SIG-M5 treated with dmso at 0.1 percent for 504 hours (cell line): Measurements from ENCODE around the gene GLIS1.

Experiments used
- DNase-seq: peaks from one replicate; lab custom pipeline; 2025; ENCODE audit not compliant: unreplicated experiment; lab: John Stamatoyannopoulos, UW

GLIS1 gene

GRCh38 chr1:53640701-53641075 lies 98.3 kb downstream of the GLIS1 start:
- no peak for DNase-seq

DNA sequence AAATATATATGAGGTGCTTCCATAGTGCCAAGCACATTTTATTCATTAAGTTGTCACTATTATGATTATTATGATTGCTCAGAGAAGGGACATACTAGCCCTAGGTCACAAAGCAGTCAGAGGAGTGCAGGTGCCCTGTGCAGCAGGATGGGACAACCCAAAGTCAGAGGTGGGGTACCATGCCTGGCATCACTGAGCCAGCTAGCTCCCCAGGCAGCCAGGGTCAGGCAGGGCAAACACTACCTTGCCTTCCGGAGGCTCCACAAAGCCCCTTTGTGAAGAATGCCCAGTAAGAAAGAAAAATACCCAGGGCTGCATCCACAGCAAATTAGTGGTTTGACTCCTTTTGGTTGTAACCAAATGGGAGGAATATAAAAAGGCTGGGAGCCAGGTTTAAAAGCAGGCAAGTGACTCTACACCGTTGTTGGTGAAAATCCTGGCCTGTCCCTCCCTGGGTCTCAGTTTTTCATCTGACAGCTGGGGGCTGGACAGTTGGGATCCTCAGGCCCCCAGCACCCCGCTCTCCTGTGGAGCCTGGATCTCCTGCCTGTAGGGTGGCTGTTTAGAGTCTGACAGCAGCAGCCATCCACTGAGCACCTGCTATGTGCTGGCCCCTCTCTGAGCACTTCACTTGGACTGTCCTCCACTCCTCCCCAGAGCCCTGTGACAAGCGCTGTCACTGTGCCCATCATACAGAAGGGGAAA lies 98.8 kb downstream of the GLIS1 start:
- DNase-seq = no peak

GRCh38 chr1:53639251-53639763 lies 99.7 kb downstream of the GLIS1 start:
- DNase-seq = no peak

GRCh38 chr1:53638360-53639035 lies 100.5 kb downstream of the GLIS1 start:
- no peak for DNase-seq

DNA sequence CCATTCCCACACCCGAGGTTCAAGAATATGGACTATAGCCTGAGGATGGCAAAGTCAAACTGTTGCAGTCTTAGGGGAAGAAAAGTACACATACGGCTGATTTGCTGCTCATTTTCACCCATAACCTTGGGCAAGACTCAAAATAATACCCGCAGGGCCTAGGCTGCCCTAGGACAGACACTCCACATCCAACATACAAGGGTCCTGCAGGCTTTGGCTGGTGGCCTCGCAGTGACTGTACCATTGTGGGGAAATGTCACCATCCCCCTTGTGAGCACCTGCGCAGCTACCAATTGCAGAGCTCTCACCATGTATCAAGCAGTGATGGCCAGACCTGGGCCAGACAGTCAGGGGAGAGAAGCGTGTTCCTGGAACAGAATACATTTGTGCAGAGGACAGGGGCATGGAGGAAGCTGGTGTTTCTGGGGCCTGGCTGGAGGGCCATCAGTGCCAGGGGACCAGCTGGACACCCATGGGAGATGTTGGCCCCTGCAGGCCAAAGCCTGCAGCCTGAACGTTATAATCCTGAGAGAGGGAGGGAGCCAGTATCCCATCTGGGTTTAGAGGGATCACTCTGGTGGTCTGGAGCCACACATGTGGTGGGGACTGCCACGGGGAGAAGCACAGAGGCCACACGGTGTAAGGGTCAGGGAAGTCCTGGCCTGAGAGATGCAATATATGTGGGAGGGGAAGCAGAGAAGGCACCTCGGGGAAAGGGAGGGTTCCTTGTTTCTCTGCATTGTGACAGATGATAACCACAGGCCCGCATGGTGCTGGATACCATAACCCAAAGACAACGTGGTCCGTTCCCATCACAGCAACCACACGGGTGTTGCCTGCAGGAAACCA lies 101.2 kb downstream of the GLIS1 start:
- no peak for DNase-seq

- no peak for DNase-seq
These were observed 102.3 kb downstream of the GLIS1 start for GRCh38 chr1:53636621-53637171.

DNA sequence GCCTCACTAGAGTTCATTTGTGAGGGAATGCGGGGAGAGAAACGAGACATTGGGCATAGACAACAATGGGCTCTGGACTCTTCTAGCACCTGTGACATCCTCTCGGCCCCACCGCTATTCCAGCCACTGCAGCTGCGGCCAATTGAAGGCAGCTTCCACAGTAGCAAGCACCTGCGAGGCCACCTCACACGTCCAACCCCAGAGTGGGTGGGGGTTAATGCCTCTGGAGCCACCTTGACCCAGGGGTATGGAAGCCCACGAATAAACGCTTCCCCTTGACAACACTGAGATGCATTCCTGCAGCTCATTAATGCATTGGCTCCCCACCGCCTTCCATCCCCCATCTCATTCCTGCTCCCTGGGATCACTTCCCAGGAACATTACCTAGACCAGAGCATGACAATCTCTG lies 104.4 kb downstream of the GLIS1 start:
- no peak for DNase-seq

DNA sequence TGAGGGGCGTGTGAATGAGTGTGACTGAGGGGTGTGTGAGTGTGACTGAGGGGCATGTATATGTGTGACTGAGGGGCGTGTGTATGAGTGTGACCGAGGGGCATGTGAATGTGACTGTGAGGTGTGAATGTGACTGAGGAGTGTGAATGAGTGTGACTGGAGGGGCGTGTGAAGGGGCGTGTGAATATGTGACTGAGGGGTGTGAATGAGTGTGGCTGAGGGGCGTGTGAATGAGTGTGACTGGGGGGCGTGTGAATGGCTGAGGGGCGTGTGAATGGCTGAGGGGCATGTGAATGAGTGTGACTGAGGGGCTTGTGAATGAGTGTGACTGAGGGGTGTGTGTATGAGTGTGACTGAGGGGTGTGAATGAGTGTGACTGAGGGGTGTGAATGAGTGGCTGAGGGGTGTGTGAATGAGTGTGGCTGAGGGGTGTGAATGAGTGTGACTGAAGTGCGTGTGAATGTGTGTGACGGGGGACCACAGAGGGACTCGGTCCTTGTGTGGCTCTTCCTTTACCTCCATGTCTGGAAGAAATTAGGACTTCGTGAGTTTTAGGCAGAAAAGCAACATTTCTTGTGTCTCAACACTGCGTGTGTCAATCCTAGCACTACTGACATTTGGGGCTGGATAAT lies 105.8 kb downstream of the GLIS1 start:
- DNase-seq = no peak

GRCh38 chr1:53631622-53632310 lies 107.2 kb downstream of the GLIS1 start:
- no peak for DNase-seq

DNA sequence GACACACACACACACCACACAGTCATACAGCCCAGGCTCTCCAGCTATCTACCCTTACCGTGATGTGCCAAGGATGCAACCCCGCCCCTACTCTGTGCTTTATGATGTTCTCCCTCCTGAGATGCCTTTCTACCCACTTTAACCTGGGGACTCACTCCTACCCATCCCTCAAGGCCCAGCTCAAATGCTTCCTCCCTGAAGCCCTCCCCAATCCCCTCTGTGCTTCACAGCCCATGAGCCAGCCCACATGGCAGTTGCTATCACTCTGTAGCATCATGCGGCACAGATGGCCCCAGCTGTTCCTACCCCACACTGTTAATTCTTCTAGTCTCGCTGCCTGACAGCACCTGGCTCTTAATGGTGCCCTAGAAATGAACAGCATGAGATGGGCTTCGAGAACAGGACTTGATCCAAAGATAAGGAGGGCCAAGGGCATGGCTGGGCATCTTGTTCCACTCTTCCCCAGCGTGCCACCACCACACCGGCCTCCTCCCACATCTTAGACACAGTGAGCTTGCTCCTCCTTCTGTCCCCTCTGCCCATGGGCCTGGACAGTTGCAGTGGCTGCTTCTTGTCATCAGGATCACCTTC lies 109.8 kb downstream of the GLIS1 start:
- DNase-seq = no peak

- no peak for DNase-seq
These were observed 110.5 kb downstream of the GLIS1 start for GRCh38 chr1:53628286-53628955.

DNA sequence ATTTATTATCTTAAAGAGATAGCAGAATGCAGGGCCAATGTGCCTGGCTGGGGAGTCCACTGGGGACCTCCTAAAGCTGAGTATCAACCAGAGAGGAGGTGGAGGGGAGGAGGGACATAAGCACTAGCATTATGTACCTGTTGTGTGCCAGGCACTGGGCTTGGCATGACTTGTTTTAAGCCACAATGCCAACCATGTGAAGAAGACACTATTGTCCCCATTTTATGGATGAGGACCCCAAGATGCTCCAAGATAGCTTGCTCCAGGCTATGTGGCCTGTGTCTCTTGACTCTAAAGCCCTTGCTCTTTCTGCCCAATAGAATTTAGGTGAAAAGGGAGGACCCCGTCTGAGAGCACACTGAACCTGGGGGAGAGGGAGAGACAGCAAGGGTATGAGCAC lies 111.3 kb downstream of the GLIS1 start:
- DNase-seq = no peak

DNA sequence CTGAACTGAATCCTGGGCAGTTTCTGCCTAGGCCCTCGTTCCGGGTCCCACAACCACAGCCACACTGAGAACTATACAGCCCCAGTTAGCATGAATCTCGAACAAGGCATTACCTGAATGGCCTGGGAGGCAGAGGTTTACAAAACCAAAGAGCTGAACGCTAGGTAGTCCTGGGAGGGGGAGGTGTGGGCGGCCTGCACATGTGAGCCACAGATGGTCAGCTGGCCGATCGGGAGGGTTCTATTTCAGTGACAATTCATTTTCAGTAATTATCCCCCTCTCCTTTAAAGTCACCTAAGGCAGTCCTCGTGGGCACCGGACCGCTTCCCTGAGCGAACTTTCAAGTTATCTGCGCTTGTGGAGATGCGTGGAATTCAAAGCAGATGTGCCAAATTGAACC lies 111.9 kb downstream of the GLIS1 start:
- no peak for DNase-seq

DNA sequence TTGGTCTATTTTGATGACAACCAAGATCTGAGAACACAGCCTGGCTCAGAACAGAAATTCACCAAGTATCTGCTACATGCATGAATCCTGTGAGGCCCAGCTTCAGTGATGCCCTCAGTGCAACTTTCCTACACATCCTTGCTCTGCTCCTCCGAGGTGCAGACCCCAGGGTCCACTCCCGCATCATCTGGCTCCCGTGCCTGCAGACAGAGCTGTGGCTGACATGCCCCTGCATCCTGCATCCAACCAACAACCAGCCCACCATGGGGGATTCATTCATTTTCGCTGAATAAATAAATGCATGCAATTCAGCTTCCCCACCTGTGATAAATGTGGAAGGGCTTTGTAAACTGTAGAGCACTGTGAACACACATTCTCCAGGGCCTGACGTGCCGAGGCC lies 112.3 kb downstream of the GLIS1 start:
- DNase-seq = no peak

GRCh38 chr1:53625766-53626520 lies 113.0 kb downstream of the GLIS1 start:
- no peak for DNase-seq

DNA sequence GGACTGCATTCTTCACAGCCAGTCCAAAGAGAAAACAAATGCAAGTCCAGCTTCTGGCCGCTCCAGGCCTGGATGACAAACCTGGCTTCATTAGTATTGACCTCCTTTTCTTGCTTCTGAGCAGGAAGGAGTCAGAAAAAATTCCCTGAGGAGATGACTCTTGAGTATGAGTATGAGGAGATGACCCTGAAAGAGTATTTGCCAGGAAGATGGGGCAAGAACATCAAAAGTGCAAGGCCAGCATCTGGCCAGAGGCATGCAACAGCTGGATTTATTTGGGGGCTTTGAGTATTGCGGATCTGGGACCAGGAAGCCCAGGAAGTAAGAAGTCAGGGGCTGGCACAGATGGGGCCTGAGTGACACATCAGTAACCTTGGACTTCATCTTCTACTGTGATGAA lies 113.9 kb downstream of the GLIS1 start:
- DNase-seq = no peak

- no peak for DNase-seq
These were observed 116.4 kb downstream of the GLIS1 start for GRCh38 chr1:53622531-53622930.

- no peak for DNase-seq
These were observed 117.8 kb downstream of the GLIS1 start for GRCh38 chr1:53621144-53621543.
